Natural killer cell (primary cell): Measurements from ENCODE around the gene PTEN. TPM values are rescaled to one million over a fixed set of nuclear protein-coding genes. Genes with fewer than 3 reads are reported as not detected.

ENCODE experiments used
- ATAC-seq, 3 donors: fragments of 150-1000 bp in 2 of 3; fragments of 200-7000 bp in 1 of 3; cut with Tn5 transposase; 1 replicate in 1 of 3; 2 replicates in 2 of 3; pipeline ENCODE4 v1.10.0; 2021; ENCODE audit warnings: mild to moderate bottlenecking in 2 of 3, moderate library complexity in 2 of 3
- DNase-seq, 2 donors: peaks; one replicate each; pipeline versions ENCODE4 v3.0.0 to v3.0.0-alpha.2; 2013 to 2021; ENCODE audit warnings: mixed read lengths in 1 of 2
- H3K27ac ChIP-seq: one replicate; pipeline ENCODE4 v1.5.1; 2013; ENCODE audit warnings: mild to moderate bottlenecking, low read length
- H3K27me3 ChIP-seq: one replicate; pipeline ENCODE4 v1.6.1; 2013; ENCODE audit warnings: low read length; ENCODE audit not compliant: control insufficient read depth, insufficient read depth
- H3K36me3 ChIP-seq: one replicate; pipeline ENCODE4 v1.6.1; 2013; ENCODE audit warnings: low read length; ENCODE audit not compliant: control insufficient read depth, insufficient read depth
- H3K4me1 ChIP-seq: one replicate; pipeline ENCODE4 v1.6.1; 2013; ENCODE audit warnings: low read length; ENCODE audit not compliant: control insufficient read depth, insufficient read depth
- H3K4me3 ChIP-seq: one replicate; pipeline ENCODE4 v1.5.1; 2013; ENCODE audit warnings: low read length
- H3K9me3 ChIP-seq: one replicate; pipeline ENCODE4 v1.6.1; 2013; ENCODE audit warnings: low read length; ENCODE audit not compliant: control insufficient read depth, insufficient read depth
- H3K27ac Mint-ChIP-seq, 2 donors: one replicate each; pipeline ENCODE4 v1.8.0; 2022; ENCODE audit warnings: mild to moderate bottlenecking in 2 of 2, mixed read lengths in 2 of 2, moderate library complexity in 1 of 2
- H3K27me3 Mint-ChIP-seq, 2 donors: one replicate each; pipeline ENCODE4 v1.8.0; 2022; ENCODE audit warnings: low read depth in 2 of 2, mixed read lengths in 2 of 2
- H3K36me3 Mint-ChIP-seq: one replicate; pipeline ENCODE4 v1.8.0; 2022; ENCODE audit warnings: mixed read lengths
- H3K4me1 Mint-ChIP-seq, 2 donors: one replicate each; pipeline ENCODE4 v1.8.0; 2022; ENCODE audit warnings: mixed read lengths in 2 of 2
- H3K4me3 Mint-ChIP-seq: one replicate; pipeline ENCODE4 v1.8.0; 2022; ENCODE audit warnings: mild to moderate bottlenecking, moderate library complexity, mixed read lengths
- H3K9me3 Mint-ChIP-seq, 2 donors: one replicate each; pipeline ENCODE4 v1.8.0; 2022; ENCODE audit warnings: mixed read lengths in 2 of 2
- WGBS: methylation state at CpG from one replicate; pipeline ENCODE4 v1.1.7; 2013; ENCODE audit warnings: missing lambda C conversion rate; ENCODE audit not compliant: insufficient coverage; 5-methylcytosine and 5-hydroxymethylcytosine counted together
- intact Hi-C: fragments of 100-400 bp; cut with micrococcal nuclease; formaldehyde crosslinking; loops from one replicate; pipeline ENCODE4 v1.14.2; 2022
- total RNA-seq, 4 donors: library from RNA; stranded (reverse); fragments of 120-200 nt in 1 of 4; gene quantifications; one replicate each; pipeline versions ENCODE4 v1.2.3 to v1.2.4, GENCODE V29; 2013 to 2022
- TF ChIP-seq, protein P1 (sequence below): fragments of 200-600 bp; IDR thresholded peaks from one replicate; pipeline ENCODE4 v1.8.0; 2022; ENCODE audit warnings: antibody characterized with exemption

PTEN gene
- total RNA-seq, 3 donors from 2014 or later (not counting 1 experiment from before 2014, with no cell fraction given): 107 to 142 (median 121) TPM

DNA sequence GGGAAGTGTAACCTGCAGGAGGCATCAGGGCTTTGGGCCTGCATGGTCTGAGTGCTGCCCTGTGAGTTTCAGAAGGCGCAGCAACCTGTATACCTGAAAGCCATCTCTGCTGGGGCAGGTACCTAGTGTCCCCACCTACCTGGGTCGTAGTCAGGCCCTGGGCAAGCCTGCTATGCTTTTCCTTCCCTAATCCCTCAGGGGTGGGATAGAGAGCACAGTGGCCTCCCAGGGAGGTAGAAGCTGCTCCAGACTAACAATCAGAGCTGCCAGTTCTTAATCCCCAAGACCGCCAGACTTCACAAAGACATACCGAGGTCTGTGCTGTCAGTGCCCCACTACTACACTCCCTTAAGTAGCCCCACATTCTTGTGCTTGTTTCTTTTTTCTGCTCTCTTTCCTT lies 52.0 kb downstream of the PTEN start:
- H3K9me3 Mint-ChIP-seq: peaks cover 7 to 15% of the 10 kb centered on the region in 2 donors
- intact Hi-C loops: no loop called here
- Histone ChIP-seq H3K4me1 (peaks cover 12% of the 10 kb centered on the region), H3K4me3 (no peak overlapping the region), H3K27me3 (no peaks in the 10 kb centered on the region), H3K36me3 (peaks cover 17% of the 10 kb centered on the region), H3K9me3 (peaks cover 14% of the 10 kb centered on the region), H3K27ac (no peak overlapping the region)
- no peak overlapping the region for H3K4me3 Mint-ChIP-seq
- H3K27me3 Mint-ChIP-seq: no peaks in the 10 kb centered on the region
- TF ChIP-seq, protein P1, sequence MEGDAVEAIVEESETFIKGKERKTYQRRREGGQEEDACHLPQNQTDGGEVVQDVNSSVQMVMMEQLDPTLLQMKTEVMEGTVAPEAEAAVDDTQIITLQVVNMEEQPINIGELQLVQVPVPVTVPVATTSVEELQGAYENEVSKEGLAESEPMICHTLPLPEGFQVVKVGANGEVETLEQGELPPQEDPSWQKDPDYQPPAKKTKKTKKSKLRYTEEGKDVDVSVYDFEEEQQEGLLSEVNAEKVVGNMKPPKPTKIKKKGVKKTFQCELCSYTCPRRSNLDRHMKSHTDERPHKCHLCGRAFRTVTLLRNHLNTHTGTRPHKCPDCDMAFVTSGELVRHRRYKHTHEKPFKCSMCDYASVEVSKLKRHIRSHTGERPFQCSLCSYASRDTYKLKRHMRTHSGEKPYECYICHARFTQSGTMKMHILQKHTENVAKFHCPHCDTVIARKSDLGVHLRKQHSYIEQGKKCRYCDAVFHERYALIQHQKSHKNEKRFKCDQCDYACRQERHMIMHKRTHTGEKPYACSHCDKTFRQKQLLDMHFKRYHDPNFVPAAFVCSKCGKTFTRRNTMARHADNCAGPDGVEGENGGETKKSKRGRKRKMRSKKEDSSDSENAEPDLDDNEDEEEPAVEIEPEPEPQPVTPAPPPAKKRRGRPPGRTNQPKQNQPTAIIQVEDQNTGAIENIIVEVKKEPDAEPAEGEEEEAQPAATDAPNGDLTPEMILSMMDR: no peak
- H3K27ac Mint-ChIP-seq: no peak overlapping the region
- 97% methylated on average over 4 of the region's 4 CpGs for WGBS
- peaks cover 23% of the 10 kb centered on the region for H3K36me3 Mint-ChIP-seq
- peaks cover 60 to 66% of the 10 kb centered on the region in 2 donors for H3K4me1 Mint-ChIP-seq
- ATAC-seq: no peak
- no peak for DNase-seq

DNA sequence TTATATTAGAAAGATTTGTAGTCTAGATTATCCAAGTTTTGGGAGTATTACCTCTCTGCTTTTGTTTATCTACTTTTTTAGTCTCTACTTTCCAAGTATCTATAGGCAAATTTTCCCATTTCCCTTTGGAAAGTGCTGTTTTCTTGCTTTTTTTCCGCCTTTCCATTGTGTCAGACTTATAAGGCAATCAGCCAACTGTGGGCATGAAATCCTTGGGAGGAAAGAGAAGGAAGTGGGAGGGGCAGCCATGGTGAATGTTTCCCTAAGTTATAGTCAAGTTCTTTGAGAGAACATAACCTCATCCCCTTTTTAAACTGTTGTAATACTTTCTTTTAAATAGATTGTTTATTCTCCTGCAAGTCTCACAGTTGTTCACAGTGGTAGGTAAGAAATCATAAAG lies 52.6 kb downstream of the PTEN start:
- 100% methylated on average over 1 of the region's 1 CpG for WGBS
- Histone ChIP-seq H3K27me3 (no peaks in the 10 kb centered on the region), H3K4me3 (no peak overlapping the region), H3K4me1 (peaks cover 12% of the 10 kb centered on the region), H3K27ac (no peak overlapping the region), H3K9me3 (peaks cover 14% of the 10 kb centered on the region), H3K36me3 (peaks cover 17% of the 10 kb centered on the region)
- Mint-ChIP-seq H3K4me3 (no peak overlapping the region), H3K27ac (peak overlapping the region; percentile 10 to 13), H3K27me3 (no peaks in the 10 kb centered on the region), H3K36me3 (peaks cover 23% of the 10 kb centered on the region), H3K9me3 (peaks cover 7 to 15% of the 10 kb centered on the region in 2 donors), H3K4me1 (peaks cover 55 to 67% of the 10 kb centered on the region in 2 donors)
- intact Hi-C loops: no loop called here
- TF ChIP-seq, protein P1: no peak
- ATAC-seq (no peak), DNase-seq (no peak)

DNA sequence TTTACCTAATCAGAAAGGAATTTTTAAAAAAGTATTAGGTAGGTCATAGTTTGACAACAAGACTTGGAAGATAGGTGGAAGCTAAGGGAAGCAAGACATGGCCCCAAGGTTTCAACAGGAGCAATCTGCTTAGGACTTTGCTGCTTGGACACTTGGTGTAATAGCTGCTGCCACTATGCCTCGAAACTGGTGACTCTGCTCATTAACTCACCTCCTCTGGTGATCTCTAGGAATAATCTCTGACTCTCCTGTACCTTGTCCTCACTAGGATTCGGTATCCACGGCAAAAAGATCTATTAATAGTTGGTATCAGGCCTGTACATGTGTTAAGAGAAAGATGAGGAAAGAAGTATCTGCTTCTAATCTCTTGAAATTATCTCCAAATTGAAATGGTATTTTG lies 53.1 kb downstream of the PTEN start:
- DNase-seq: no peak
- WGBS: 94% methylated on average over 1 of the region's 3 CpGs
- TF ChIP-seq, protein P1: no peak
- no peak for ATAC-seq
- Histone ChIP-seq H3K4me1 (peaks cover 15% of the 10 kb centered on the region), H3K27ac (no peak overlapping the region), H3K4me3 (no peak overlapping the region), H3K9me3 (peaks cover 14% of the 10 kb centered on the region), H3K36me3 (peaks cover 17% of the 10 kb centered on the region), H3K27me3 (no peaks in the 10 kb centered on the region)
- Mint-ChIP-seq H3K9me3 (peaks cover 7 to 15% of the 10 kb centered on the region in 2 donors), H3K27me3 (no peaks in the 10 kb centered on the region), H3K27ac (peak overlapping the region; percentile 13 to 32), H3K4me1 (peaks cover 57 to 67% of the 10 kb centered on the region in 2 donors), H3K4me3 (no peak overlapping the region), H3K36me3 (peaks cover 23% of the 10 kb centered on the region)
- intact Hi-C loops: no loop called here

DNA sequence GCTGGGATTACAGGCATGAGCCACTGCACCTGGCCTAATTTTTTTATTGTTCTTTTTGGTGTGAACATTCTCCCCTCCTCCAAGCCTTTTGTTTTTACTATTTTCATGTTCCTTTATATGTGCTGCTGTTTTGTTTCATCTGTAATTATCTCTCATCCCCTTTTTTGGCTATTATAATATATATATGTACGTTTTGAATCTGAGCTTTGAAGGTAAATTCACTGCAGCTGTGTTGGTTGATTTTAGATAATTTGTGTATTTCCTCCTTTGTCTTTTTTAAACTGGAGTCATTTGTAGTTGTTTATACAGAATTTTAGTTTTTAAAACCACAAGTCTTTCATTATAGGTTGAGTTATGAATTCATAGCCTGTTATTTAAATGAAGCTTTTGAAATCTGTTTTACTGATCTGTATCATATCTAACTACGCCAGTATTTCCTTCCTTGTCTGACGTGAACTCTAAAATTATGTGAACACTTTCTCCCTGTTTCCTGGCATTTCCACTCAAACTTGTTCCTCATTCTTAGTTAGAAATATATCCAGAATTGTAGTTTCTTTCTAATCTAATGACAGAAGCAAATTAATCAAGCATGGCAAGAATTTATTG lies 54.9 kb downstream of the PTEN start:
- Histone ChIP-seq H3K4me1 (peaks cover 17% of the 10 kb centered on the region), H3K27me3 (no peaks in the 10 kb centered on the region), H3K4me3 (no peak overlapping the region), H3K27ac (no peak overlapping the region), H3K9me3 (peaks cover 10% of the 10 kb centered on the region), H3K36me3 (peaks cover 13% of the 10 kb centered on the region)
- peaks cover 9% of the 10 kb centered on the region for H3K36me3 Mint-ChIP-seq
- no peaks in the 10 kb centered on the region for H3K27me3 Mint-ChIP-seq
- WGBS: 21% methylated on average over 2 of the region's 3 CpGs
- H3K27ac Mint-ChIP-seq: peak overlapping the region; percentile 67 to 78
- intact Hi-C loops: no loop called here
- peak in 1 of 2 donors; percentile 20 for DNase-seq
- H3K4me3 Mint-ChIP-seq: peak overlapping the region; percentile 43
- H3K4me1 Mint-ChIP-seq: peaks cover 62 to 73% of the 10 kb centered on the region in 2 donors
- no peak for ATAC-seq
- peaks cover 3 to 8% of the 10 kb centered on the region in 2 donors for H3K9me3 Mint-ChIP-seq
- TF ChIP-seq, protein P1: no peak
